Measurements from ENCODE around the gene EPHA3.

Gene EPHA3

GRCh38 chr3:89494734-89495133 is 387.3 kb downstream of the EPHA3 start:
- no peaks in the 10 kb centered on the region for H3K9me3 ChIP-seq (ENCODE audit: severe bottlenecking)
- H3K4me1 ChIP-seq (ENCODE audit: insufficient read depth, poor library complexity, severe bottlenecking) = no peaks in the 10 kb centered on the region
- H3K4me3 ChIP-seq (ENCODE audit: severe bottlenecking) = no peak overlapping the region
- no peak for DNase-seq (ENCODE audit: low spot score)
- ATAC-seq (ENCODE audit: low read depth) = no peak
- TF ChIP-seq CTCF (IDR thresholded peaks at IDR 0.05; ENCODE audit: poor library complexity, severe bottlenecking) = no peak
- no peaks in the 10 kb centered on the region for H3K27me3 ChIP-seq (ENCODE audit: insufficient read depth, poor library complexity, severe bottlenecking)
- H3K36me3 ChIP-seq (ENCODE audit: low read depth) = no peaks in the 10 kb centered on the region
- H3K27ac ChIP-seq (ENCODE audit: poor library complexity, severe bottlenecking) = no peak overlapping the region

- DNase-seq (ENCODE audit: low spot score) = no peak
- TF ChIP-seq CTCF (IDR thresholded peaks at IDR 0.05; ENCODE audit: poor library complexity, severe bottlenecking) = no peak
These were observed 396.5 kb downstream of the EPHA3 start for GRCh38 chr3:89503891-89504391.

GRCh38 chr3:89504432-89504831 is 397.0 kb downstream of the EPHA3 start:
- Histone ChIP-seq H3K27ac (ENCODE audit: poor library complexity, severe bottlenecking) (no peak overlapping the region), H3K9me3 (ENCODE audit: severe bottlenecking) (no peaks in the 10 kb centered on the region), H3K27me3 (ENCODE audit: insufficient read depth, poor library complexity, severe bottlenecking) (no peaks in the 10 kb centered on the region), H3K4me3 (ENCODE audit: severe bottlenecking) (no peak overlapping the region), H3K36me3 (ENCODE audit: low read depth) (no peaks in the 10 kb centered on the region), H3K4me1 (ENCODE audit: insufficient read depth, poor library complexity, severe bottlenecking) (no peaks in the 10 kb centered on the region)
- ATAC-seq (ENCODE audit: low read depth) = no peak
- no peak for TF ChIP-seq CTCF (IDR thresholded peaks at IDR 0.05; ENCODE audit: poor library complexity, severe bottlenecking)
- no peak for DNase-seq (ENCODE audit: low spot score)

More at GRCh38 chr3:89503891-89504391, 396.5 kb downstream of the EPHA3 start:
- Histone ChIP-seq H3K27me3 (ENCODE audit: insufficient read depth, poor library complexity, severe bottlenecking) (no peaks in the 10 kb centered on the region), H3K9me3 (ENCODE audit: severe bottlenecking) (no peaks in the 10 kb centered on the region), H3K36me3 (ENCODE audit: low read depth) (no peaks in the 10 kb centered on the region), H3K27ac (ENCODE audit: poor library complexity, severe bottlenecking) (no peak overlapping the region), H3K4me1 (ENCODE audit: insufficient read depth, poor library complexity, severe bottlenecking) (no peaks in the 10 kb centered on the region), H3K4me3 (ENCODE audit: severe bottlenecking) (no peak overlapping the region)
- no peak for ATAC-seq (ENCODE audit: low read depth)

GRCh38 chr3:89506462-89507103 is 399.2 kb downstream of the EPHA3 start:
- no peak overlapping the region for H3K4me3 ChIP-seq (ENCODE audit: severe bottlenecking)
- no peak for TF ChIP-seq CTCF (IDR thresholded peaks at IDR 0.05; ENCODE audit: poor library complexity, severe bottlenecking)

GRCh38 chr3:89521328-89521727 is 413.9 kb downstream of the EPHA3 start:
- H3K4me3 ChIP-seq (ENCODE audit: severe bottlenecking) = no peak overlapping the region
- no peaks in the 10 kb centered on the region for H3K36me3 ChIP-seq (ENCODE audit: low read depth)
- no peak for DNase-seq (ENCODE audit: low spot score)
- H3K4me1 ChIP-seq (ENCODE audit: insufficient read depth, poor library complexity, severe bottlenecking) = no peaks in the 10 kb centered on the region
- no peak for ATAC-seq (ENCODE audit: low read depth)
- H3K27me3 ChIP-seq (ENCODE audit: insufficient read depth, poor library complexity, severe bottlenecking) = no peaks in the 10 kb centered on the region
- peaks cover 2% of the 10 kb centered on the region for H3K9me3 ChIP-seq (ENCODE audit: severe bottlenecking)
- no peak overlapping the region for H3K27ac ChIP-seq (ENCODE audit: poor library complexity, severe bottlenecking)
- TF ChIP-seq CTCF (IDR thresholded peaks at IDR 0.05; ENCODE audit: poor library complexity, severe bottlenecking) = no peak

More at GRCh38 chr3:89506462-89507103, 399.2 kb downstream of the EPHA3 start:
- Histone ChIP-seq H3K27me3 (ENCODE audit: insufficient read depth, poor library complexity, severe bottlenecking) (no peaks in the 10 kb centered on the region), H3K4me1 (ENCODE audit: insufficient read depth, poor library complexity, severe bottlenecking) (no peaks in the 10 kb centered on the region), H3K36me3 (ENCODE audit: low read depth) (no peaks in the 10 kb centered on the region), H3K9me3 (ENCODE audit: severe bottlenecking) (no peaks in the 10 kb centered on the region), H3K27ac (ENCODE audit: poor library complexity, severe bottlenecking) (no peak overlapping the region)
- DNase-seq (ENCODE audit: low spot score) = no peak
- no peak for ATAC-seq (ENCODE audit: low read depth)
